ENCODE measurements around the gene BCAP31. TPM values are rescaled to one million over a fixed set of nuclear protein-coding genes. Genes with fewer than 3 reads are reported as not detected.
A peak's percentile ranks its signal among the peaks of the same experiment; 100 is the strongest.

BCAP31 gene
- total and polyA plus RNA-seq, 10 donors = 77.3 to 173 (median 134) TPM

DNA sequence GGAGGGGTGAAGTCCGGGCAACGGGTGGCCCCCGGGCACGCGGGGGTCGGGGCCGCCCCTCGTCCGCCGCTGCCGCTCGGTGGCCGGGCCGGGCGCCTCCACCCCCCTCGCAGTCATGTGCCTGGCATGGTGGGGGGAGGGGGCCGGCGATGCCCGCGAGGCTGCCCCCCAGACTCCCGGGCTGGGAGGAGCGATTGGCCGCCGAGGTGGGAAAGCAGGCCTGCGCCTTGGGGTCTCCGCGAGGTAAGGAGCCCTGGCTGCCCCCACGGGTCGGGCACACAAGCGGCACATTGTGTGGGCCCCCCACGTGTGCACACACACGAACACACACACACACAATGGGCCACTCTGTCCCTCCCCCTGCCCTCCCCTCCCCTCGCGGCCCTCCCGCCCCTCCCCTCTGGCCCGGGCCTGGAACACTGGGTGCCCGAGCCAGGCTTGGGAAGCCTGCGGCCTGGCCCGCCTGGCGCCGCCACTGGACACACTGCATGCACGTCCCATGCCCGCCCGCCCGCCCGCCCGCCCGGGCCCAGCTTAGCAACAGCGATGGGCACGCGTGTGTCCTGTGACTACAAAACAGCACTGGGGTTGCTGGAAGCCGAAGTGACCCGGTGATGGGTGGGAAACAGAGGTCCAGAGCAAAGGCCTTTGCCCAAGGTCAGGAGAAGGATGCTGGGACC is 35.1 kb downstream of the BCAP31 start:
- no peak for DNase-seq
- 17 to 51% (median 36%) methylated on average over 5 to 53 of the region's 53 CpGs; no CpG with 5 or more reads in 1 of the 5 donors for WGBS, 5 donors
- intact Hi-C loops (cut with DNase I; ENCODE audit: low total_unique reads) = no loop called here
- TF ChIP-seq, protein P1, sequence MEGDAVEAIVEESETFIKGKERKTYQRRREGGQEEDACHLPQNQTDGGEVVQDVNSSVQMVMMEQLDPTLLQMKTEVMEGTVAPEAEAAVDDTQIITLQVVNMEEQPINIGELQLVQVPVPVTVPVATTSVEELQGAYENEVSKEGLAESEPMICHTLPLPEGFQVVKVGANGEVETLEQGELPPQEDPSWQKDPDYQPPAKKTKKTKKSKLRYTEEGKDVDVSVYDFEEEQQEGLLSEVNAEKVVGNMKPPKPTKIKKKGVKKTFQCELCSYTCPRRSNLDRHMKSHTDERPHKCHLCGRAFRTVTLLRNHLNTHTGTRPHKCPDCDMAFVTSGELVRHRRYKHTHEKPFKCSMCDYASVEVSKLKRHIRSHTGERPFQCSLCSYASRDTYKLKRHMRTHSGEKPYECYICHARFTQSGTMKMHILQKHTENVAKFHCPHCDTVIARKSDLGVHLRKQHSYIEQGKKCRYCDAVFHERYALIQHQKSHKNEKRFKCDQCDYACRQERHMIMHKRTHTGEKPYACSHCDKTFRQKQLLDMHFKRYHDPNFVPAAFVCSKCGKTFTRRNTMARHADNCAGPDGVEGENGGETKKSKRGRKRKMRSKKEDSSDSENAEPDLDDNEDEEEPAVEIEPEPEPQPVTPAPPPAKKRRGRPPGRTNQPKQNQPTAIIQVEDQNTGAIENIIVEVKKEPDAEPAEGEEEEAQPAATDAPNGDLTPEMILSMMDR (IDR thresholded peaks at IDR 0.05 in 8 of 11, conservative IDR thresholded peaks at IDR 0.05 in 3 of 11) = no peak
- TF ChIP-seq POLR2A (IDR thresholded peaks at IDR 0.05) (no peak), POLR2AphosphoS5 (IDR thresholded peaks at IDR 0.05) (no peak)
- Histone ChIP-seq H3K4me3 (peak overlapping the region in 4 of 8 donors; percentile 22 to 66 (median 34)), H3K4me1 (peaks cover 0 to 23% (median 2%) of the 10 kb centered on the region in 6 donors), H3K36me3 (peaks cover 0 to 3% (median 0%) of the 10 kb centered on the region in 6 donors), H3K27ac (no peak overlapping the region), H3K27me3 (replicated peaks in 1 of 7) (peaks cover 0 to 55% (median 6%) of the 10 kb centered on the region in 7 donors), H3K9me3 (no peaks in the 10 kb centered on the region)

DNA sequence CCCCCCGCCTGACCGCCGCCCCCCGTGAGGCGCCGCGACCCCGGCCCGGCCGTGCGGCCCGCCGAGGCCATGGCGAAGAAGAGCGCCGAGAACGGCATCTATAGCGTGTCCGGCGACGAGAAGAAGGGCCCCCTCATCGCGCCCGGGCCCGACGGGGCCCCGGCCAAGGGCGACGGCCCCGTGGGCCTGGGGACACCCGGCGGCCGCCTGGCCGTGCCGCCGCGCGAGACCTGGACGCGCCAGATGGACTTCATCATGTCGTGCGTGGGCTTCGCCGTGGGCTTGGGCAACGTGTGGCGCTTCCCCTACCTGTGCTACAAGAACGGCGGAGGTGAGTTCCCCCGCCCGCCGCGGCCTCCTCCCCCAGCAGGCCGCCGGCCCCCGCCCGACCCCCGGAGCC is 35.7 kb downstream of the BCAP31 start:
- Histone ChIP-seq H3K36me3 (no peaks in the 10 kb centered on the region), H3K9me3 (peaks cover 0 to 2% (median 0%) of the 10 kb centered on the region in 8 donors), H3K27ac (no peak overlapping the region), H3K4me3 (peak overlapping the region in 4 of 8 donors; percentile 22 to 66 (median 34)), H3K27me3 (replicated peaks in 1 of 7) (peaks cover 0 to 57% (median 6%) of the 10 kb centered on the region in 7 donors), H3K4me1 (peaks cover 0 to 23% (median 2%) of the 10 kb centered on the region in 6 donors)
- DNase-seq = no peak
- WGBS, 5 donors = 3 to 58% (median 10%) methylated on average over 16 to 56 of the region's 57 CpGs; no CpG with 5 or more reads in 1 of the 5 donors
- TF ChIP-seq POLR2A (IDR thresholded peaks at IDR 0.05) (no peak), POLR2AphosphoS5 (IDR thresholded peaks at IDR 0.05) (no peak)
- TF ChIP-seq, protein P1 (IDR thresholded peaks at IDR 0.05 in 8 of 11, conservative IDR thresholded peaks at IDR 0.05 in 3 of 11) = no peak
- intact Hi-C loops (cut with DNase I; ENCODE audit: low total_unique reads) = no loop called here

DNA sequence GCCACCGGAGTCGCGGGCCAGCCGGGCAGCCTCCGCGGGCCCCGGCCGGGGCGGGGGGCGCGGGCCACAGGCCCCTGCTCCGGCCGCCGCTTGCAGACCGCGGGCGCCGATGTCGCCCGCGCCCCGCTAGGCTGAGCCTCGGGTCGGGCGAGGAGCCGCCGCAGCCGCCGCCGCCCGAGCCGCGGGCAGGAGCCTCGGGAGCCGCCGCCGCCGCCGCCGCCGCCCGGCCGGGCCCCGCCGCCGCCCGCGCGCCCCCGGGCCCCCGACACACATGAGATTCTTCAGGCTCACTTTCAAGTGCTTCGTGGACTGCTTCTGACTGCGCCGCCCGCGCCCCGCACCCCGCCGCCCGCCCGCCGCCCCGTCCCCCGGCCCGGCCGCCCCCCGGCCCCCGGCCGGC is 36.1 kb downstream of the BCAP31 start:
- H3K27ac ChIP-seq = peak overlapping the region in 1 of 8 donors; percentile 57
- peak overlapping the region in 1 of 8 donors; percentile 66 for H3K4me3 ChIP-seq
- intact Hi-C loops (cut with DNase I; ENCODE audit: low total_unique reads) = no loop called here
- peaks cover 0 to 4% (median 0%) of the 10 kb centered on the region in 8 donors for H3K9me3 ChIP-seq
- H3K4me1 ChIP-seq = peaks cover 0 to 23% (median 2%) of the 10 kb centered on the region in 6 donors
- no peak for TF ChIP-seq POLR2A (IDR thresholded peaks at IDR 0.05)
- TF ChIP-seq, protein P1 (IDR thresholded peaks at IDR 0.05 in 8 of 11, conservative IDR thresholded peaks at IDR 0.05 in 3 of 11) = no peak
- no peak for TF ChIP-seq POLR2AphosphoS5 (IDR thresholded peaks at IDR 0.05)
- H3K27me3 ChIP-seq (replicated peaks in 1 of 7) = peaks cover 0 to 60% (median 6%) of the 10 kb centered on the region in 7 donors
- 0 to 64% (median 1%) methylated on average over 5 to 60 of the region's 69 CpGs; no CpG with 5 or more reads in 2 of the 5 donors for WGBS, 5 donors
- H3K36me3 ChIP-seq = no peaks in the 10 kb centered on the region
- no peak for DNase-seq
